Activated T-cell treated with anti-CD3 and anti-CD28 coated beads, Interleukin-2, amount 50 U/mL, for 24 hours (primary cell): ENCODE measurements around the gene SMARCA4.

Experiments
- DNase-seq: peaks from one replicate; pipeline ENCODE4 v3.0.0-alpha.2; 2020
- H3K27ac Mint-ChIP-seq: 2 replicates; pipeline ENCODE4 v1.8.0; 2020; ENCODE audit warnings: mild to moderate bottlenecking, mixed read lengths
- H3K27me3 Mint-ChIP-seq: 2 replicates; pipeline ENCODE4 v1.8.0; 2020; ENCODE audit warnings: mixed read lengths
- H3K36me3 Mint-ChIP-seq: 2 replicates; pipeline ENCODE4 v1.8.0; 2020; ENCODE audit warnings: low read depth, mixed read lengths
- H3K4me1 Mint-ChIP-seq: 2 replicates; pipeline ENCODE4 v1.8.0; 2020; ENCODE audit warnings: low read depth, mixed read lengths
- H3K4me3 Mint-ChIP-seq: 2 replicates; pipeline ENCODE4 v1.8.0; 2020; ENCODE audit warnings: mild to moderate bottlenecking, moderate library complexity, mixed read lengths
- H3K9me3 Mint-ChIP-seq: 2 replicates; pipeline ENCODE4 v1.8.0; 2020; ENCODE audit warnings: mixed read lengths

SMARCA4 gene

DNA sequence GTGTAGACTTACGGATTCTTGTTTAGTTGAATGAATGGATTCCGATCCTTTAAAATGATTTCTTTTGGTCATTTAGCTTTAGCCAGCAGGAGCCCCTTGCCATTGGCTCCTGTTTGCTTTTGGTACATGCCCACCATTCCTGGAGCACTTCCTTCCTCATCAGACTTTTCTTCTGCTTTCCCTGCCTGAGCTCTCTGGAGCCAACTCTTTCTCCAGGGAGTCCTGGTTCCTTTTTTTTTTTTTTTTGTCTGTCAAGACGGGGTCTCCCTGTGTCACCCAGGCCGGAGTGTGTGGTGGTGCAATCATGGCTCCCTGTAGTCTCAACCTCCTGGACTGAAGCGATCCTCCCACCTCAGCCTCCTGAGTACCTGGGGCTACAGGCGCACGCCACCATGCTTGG is 37.8 kb downstream of the SMARCA4 start:
- Mint-ChIP-seq H3K9me3 (no peaks in the 10 kb centered on the region), H3K4me1 (no peaks in the 10 kb centered on the region), H3K27me3 (no peaks in the 10 kb centered on the region), H3K36me3 (peaks cover 93% of the 10 kb centered on the region), H3K27ac (no peak overlapping the region), H3K4me3 (no peak overlapping the region)
- DNase-seq: no peak

DNA sequence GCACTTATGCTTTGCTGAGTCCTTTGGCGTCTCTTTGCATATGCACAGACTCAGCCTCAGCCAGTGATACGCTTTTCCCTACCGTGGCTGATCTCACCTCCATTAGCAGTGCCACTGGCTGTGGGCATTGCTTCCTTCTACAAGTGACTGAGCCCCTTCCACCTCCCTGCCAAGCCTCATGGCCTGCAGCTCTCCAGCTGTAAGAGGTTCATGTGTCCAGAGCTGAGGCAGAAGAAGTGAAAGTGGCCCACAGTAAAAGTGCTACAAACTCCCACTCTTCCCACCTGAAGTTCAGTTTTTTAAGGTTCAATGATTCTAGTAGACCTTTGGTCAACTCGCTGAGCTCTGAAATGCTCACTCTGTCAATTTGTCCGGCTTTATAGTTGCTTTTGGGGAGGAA is 44.7 kb downstream of the SMARCA4 start:
- no peak overlapping the region for H3K4me3 Mint-ChIP-seq
- H3K9me3 Mint-ChIP-seq: no peaks in the 10 kb centered on the region
- peaks cover 92% of the 10 kb centered on the region for H3K36me3 Mint-ChIP-seq
- no peak for DNase-seq
- H3K4me1 Mint-ChIP-seq: no peaks in the 10 kb centered on the region
- no peak overlapping the region for H3K27ac Mint-ChIP-seq
- no peaks in the 10 kb centered on the region for H3K27me3 Mint-ChIP-seq

- no peak overlapping the region for H3K27ac Mint-ChIP-seq
- H3K9me3 Mint-ChIP-seq: no peaks in the 10 kb centered on the region
- no peaks in the 10 kb centered on the region for H3K4me1 Mint-ChIP-seq
- peaks cover 94% of the 10 kb centered on the region for H3K36me3 Mint-ChIP-seq
- DNase-seq: no peak
- H3K27me3 Mint-ChIP-seq: no peaks in the 10 kb centered on the region
- no peak overlapping the region for H3K4me3 Mint-ChIP-seq
Observed at GRCh38 chr19:11007385-11007784, 46.6 kb downstream of the SMARCA4 start.

DNA sequence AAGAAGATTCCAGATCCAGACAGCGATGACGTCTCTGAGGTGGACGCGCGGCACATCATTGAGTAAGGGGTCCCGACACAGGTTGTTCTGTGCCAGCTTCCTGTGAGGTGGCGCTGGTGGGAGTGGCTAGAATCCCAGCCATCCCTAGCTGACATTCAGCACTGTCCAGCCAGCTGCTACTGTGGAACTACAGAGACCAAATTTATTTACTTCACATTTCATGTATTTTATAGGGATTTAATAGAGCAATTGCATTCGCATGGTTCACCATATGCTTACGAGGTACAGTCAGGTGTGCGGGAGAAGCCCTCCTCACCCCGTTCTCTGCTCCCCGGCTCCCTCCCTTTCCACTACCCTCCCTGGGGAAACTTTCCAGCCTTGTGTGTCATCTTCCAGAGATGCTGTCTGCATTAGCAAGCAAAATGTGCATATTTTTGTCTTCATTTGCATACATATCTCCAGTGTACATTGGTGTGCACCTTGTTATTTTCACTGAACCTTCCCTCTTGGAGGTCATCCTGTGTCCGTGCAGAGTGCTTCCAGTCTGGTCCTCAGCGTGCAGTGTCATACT is 47.2 kb downstream of the SMARCA4 start:
- no peaks in the 10 kb centered on the region for H3K27me3 Mint-ChIP-seq
- H3K9me3 Mint-ChIP-seq: no peaks in the 10 kb centered on the region
- H3K36me3 Mint-ChIP-seq: peaks cover 94% of the 10 kb centered on the region
- no peaks in the 10 kb centered on the region for H3K4me1 Mint-ChIP-seq
- no peak for DNase-seq
- no peak overlapping the region for H3K4me3 Mint-ChIP-seq
- no peak overlapping the region for H3K27ac Mint-ChIP-seq

DNA sequence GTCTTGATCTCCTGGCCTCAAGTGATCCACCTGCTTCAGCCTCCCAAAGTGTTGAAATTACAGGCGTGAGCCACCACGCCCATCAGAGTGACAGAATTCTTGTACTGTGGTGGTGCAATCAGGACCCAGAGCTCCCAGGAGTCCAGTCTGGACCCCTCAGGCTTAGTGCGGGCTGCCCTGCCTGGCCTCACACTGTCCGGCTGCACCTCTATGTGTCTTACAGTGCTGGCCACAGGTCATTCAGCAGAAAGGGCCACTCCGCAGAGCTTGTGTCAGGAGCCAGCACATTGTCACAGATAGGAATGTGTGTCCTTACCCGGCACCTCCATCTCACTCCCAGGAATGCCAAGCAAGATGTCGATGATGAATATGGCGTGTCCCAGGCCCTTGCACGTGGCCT is 49.2 kb downstream of the SMARCA4 start:
- H3K36me3 Mint-ChIP-seq: peaks cover 94% of the 10 kb centered on the region

GRCh38 chr19:11012507-11012906 is 51.7 kb downstream of the SMARCA4 start:
- H3K27me3 Mint-ChIP-seq: no peaks in the 10 kb centered on the region
- H3K4me3 Mint-ChIP-seq: no peak overlapping the region
- H3K36me3 Mint-ChIP-seq: peaks cover 95% of the 10 kb centered on the region
- no peaks in the 10 kb centered on the region for H3K4me1 Mint-ChIP-seq
- peak overlapping the region; percentile 31 for H3K27ac Mint-ChIP-seq
- H3K9me3 Mint-ChIP-seq: no peaks in the 10 kb centered on the region
- DNase-seq: no peak

More for the DNA sequence above, 49.2 kb downstream of the SMARCA4 start:
- no peak overlapping the region for H3K4me3 Mint-ChIP-seq
- DNase-seq: no peak
- H3K4me1 Mint-ChIP-seq: no peaks in the 10 kb centered on the region
- no peaks in the 10 kb centered on the region for H3K9me3 Mint-ChIP-seq
- no peak overlapping the region for H3K27ac Mint-ChIP-seq
- no peaks in the 10 kb centered on the region for H3K27me3 Mint-ChIP-seq

DNA sequence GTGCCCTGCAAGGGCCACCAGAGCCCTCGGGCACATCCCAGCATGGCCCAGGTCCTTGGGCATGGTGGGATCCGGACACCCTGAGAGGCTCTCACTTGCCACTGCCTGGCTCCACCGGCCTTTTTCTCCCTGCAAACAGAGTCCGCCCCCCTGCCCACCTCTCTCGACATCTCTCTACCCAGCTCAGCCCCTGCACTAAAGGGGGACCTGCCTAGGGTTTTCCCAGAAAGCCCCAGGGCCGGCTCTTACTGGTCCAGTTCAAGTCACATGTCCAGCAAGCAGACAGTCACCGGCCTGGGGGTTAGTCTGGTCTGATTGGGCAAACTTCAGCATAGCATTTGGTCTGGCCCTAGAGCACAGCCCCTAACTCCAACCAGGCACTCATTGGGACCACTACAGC is 52.9 kb downstream of the SMARCA4 start:
- Mint-ChIP-seq H3K4me3 (no peak overlapping the region), H3K36me3 (peaks cover 96% of the 10 kb centered on the region)

DNA sequence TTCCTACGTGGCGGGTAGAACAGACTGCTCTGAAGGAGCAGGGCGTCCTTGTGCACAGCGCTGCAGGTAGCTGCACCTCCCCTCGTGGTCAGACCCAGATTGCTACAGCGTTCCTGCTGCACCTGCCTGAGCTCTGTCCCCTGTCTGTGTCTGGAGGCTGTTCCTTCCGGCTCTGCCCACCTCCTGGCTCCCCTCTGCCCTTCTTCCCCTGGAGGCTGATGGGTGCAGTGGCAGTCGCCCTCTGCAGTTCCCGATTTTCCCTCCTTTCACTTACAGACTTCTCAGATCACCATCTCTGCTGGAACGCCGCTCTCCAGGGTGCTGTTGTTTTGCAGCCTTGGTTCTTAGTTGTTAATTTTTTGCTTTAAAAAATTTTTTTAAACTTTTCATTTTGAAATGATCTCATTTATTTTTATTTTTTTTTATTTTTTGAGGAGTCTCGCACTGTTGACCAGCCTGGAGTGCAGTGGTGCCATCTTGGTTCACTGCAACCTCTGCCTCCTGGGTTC is 53.6 kb downstream of the SMARCA4 start:
- H3K9me3 Mint-ChIP-seq: no peaks in the 10 kb centered on the region
- H3K36me3 Mint-ChIP-seq: peaks cover 96% of the 10 kb centered on the region
- H3K4me1 Mint-ChIP-seq: no peaks in the 10 kb centered on the region

More for the DNA sequence above, 52.9 kb downstream of the SMARCA4 start:
- H3K27me3 Mint-ChIP-seq: no peaks in the 10 kb centered on the region
- H3K4me1 Mint-ChIP-seq: no peaks in the 10 kb centered on the region
- no peak overlapping the region for H3K27ac Mint-ChIP-seq
- H3K9me3 Mint-ChIP-seq: no peaks in the 10 kb centered on the region
- DNase-seq: no peak

DNA sequence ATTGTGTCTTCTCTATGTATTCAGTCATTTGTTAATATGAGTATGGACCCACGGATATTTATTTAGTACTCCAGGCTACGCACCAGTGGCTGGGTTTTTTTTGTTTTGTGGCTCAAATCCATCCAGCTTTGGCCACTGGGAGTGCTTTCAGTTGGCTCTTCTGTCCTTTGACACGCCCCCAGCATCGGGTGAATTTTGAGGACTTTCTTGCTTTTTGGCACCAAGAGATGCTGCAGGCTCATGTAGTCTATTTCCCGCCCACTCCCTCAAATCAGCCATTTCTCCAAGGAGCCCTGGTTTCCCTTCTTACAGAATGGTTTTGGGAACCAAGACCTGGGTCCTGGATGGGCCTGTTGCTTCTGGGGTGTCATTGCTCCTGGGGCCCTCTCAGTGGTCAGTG is 55.8 kb downstream of the SMARCA4 start:
- peaks cover 96% of the 10 kb centered on the region for H3K36me3 Mint-ChIP-seq
- H3K27ac Mint-ChIP-seq: no peak overlapping the region
- no peaks in the 10 kb centered on the region for H3K9me3 Mint-ChIP-seq
- DNase-seq: no peak
- H3K4me3 Mint-ChIP-seq: no peak overlapping the region
- no peaks in the 10 kb centered on the region for H3K27me3 Mint-ChIP-seq
- no peaks in the 10 kb centered on the region for H3K4me1 Mint-ChIP-seq

More for the DNA sequence above, 53.6 kb downstream of the SMARCA4 start:
- DNase-seq: no peak
- no peaks in the 10 kb centered on the region for H3K27me3 Mint-ChIP-seq
- no peak overlapping the region for H3K4me3 Mint-ChIP-seq
- H3K27ac Mint-ChIP-seq: no peak overlapping the region

DNA sequence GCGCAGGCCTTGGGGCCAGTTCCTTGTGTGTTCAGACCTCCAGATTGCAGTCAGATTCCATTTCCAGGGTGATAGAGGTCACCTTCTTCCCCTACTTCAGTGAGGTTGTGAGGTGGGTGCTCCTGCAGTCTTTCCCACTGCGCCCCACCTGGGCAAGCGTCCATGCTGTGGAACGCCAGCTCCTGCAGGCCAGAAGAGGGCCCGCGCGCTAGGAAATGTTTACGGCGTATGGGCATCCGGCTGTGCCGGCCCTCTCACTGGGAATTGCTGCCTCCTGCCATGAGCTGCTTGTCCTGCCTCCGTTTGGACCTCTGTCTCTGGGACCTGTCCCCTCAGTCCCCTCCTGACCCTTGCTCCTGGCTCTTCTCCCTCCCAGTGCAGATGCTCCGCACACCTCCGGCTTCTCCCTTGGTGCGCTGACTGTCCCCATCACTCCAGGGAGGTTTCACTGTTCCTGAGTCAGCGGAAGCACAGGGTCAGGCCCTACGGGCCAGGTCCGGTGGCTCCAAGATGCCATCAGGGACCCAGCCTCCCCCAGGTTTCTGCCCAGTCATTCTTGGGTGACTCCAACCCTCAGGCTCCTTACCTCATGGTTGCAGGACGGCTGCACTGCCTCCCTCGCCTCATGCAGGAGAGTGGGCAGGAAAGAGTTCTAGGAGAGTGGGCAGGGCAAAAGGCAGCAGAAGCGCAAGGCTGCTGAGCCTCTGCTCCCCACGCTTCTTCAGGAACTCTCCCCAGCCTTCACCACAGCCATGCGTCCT is 56.6 kb downstream of the SMARCA4 start:
- Mint-ChIP-seq H3K4me3 (no peak overlapping the region), H3K4me1 (no peaks in the 10 kb centered on the region), H3K27ac (no peak overlapping the region), H3K9me3 (no peaks in the 10 kb centered on the region), H3K36me3 (peaks cover 96% of the 10 kb centered on the region), H3K27me3 (no peaks in the 10 kb centered on the region)
- no peak for DNase-seq

DNA sequence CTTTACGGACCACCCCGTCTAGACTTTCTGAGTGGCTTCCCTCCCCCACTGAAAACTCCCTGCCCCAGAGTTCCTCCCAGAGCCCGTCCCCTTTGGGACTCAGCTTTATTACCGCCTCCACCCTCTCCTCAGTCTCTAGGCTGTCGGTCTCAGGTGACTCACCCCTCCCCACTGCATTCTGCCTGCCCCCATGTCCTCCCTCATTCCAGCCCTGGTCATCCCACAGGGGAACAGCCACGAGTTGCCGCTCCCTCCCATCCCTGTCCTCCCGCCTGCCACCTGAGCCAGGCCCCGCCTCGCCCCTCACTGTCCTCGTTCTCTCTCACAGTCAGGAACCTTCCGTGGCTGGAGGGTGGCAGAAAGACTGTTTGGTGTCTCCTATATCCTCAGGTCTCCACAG is 57.3 kb downstream of the SMARCA4 start:
- Mint-ChIP-seq H3K27ac (peak overlapping the region; percentile 18), H3K9me3 (no peaks in the 10 kb centered on the region)

DNA sequence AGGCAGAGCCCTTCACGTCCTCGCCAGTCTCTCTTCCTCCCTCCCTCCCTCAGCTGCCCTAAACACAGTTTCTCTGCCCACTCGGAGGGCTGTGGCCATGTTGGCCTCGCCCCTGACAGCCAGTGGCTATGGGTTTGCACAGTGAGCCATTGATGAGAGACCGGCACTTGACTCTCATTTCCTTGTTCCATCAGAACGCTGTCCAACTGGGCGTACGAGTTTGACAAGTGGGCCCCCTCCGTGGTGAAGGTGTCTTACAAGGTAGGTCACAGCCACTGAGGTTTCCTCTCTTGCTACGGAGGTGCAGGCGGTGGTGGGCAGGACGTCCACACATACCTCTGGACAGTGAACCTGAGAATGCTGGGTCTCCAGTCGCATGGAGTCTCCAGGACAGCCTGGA is 57.9 kb downstream of the SMARCA4 start:
- Mint-ChIP-seq H3K4me1 (no peaks in the 10 kb centered on the region), H3K9me3 (no peaks in the 10 kb centered on the region), H3K27me3 (no peaks in the 10 kb centered on the region), H3K4me3 (no peak overlapping the region), H3K36me3 (peaks cover 93% of the 10 kb centered on the region), H3K27ac (peak overlapping the region; percentile 23)
- DNase-seq: no peak

More for the DNA sequence above, 57.3 kb downstream of the SMARCA4 start:
- Mint-ChIP-seq H3K27me3 (no peaks in the 10 kb centered on the region), H3K4me1 (no peaks in the 10 kb centered on the region), H3K36me3 (peaks cover 95% of the 10 kb centered on the region), H3K4me3 (no peak overlapping the region)
- no peak for DNase-seq

- no peaks in the 10 kb centered on the region for H3K9me3 Mint-ChIP-seq
- H3K4me1 Mint-ChIP-seq: no peaks in the 10 kb centered on the region
- H3K4me3 Mint-ChIP-seq: no peak overlapping the region
- H3K36me3 Mint-ChIP-seq: peaks cover 92% of the 10 kb centered on the region
- no peaks in the 10 kb centered on the region for H3K27me3 Mint-ChIP-seq
- DNase-seq: no peak
- H3K27ac Mint-ChIP-seq: no peak overlapping the region
Observed at GRCh38 chr19:11019262-11019661, 58.4 kb downstream of the SMARCA4 start.

- Mint-ChIP-seq H3K27me3 (no peaks in the 10 kb centered on the region), H3K4me1 (no peaks in the 10 kb centered on the region), H3K27ac (no peak overlapping the region)
Observed at GRCh38 chr19:11019824-11020223, 59.0 kb downstream of the SMARCA4 start.

DNA sequence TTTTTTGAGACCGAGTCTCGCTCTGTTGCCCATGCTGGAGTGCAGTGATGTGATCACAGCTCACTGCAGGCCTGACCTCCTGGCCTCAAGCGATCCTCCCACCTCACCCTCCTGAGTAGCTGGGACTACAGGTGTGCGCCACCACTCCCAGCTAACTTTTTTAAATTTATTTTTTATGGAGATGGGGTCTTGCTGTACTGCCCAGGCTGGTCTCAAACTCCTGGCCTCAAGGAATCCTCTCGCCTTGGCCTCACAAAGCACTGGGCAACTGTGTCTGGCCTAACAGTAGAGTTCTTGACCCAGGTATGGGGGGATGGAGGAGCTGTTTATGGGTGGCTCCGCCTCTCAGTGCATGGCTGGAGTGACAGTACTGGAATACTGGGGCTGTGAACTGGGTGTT is 59.6 kb downstream of the SMARCA4 start:
- no peak for DNase-seq
- Mint-ChIP-seq H3K27me3 (no peaks in the 10 kb centered on the region), H3K27ac (no peak overlapping the region), H3K36me3 (peaks cover 93% of the 10 kb centered on the region), H3K9me3 (no peaks in the 10 kb centered on the region), H3K4me3 (no peak overlapping the region), H3K4me1 (no peaks in the 10 kb centered on the region)

More at GRCh38 chr19:11019824-11020223, 59.0 kb downstream of the SMARCA4 start:
- Mint-ChIP-seq H3K9me3 (no peaks in the 10 kb centered on the region), H3K36me3 (peaks cover 93% of the 10 kb centered on the region), H3K4me3 (no peak overlapping the region)
- no peak for DNase-seq
